Peyer's patch (tissue), 4 donors: Measurements from ENCODE around the gene FARS2. TPM values are rescaled to one million over a fixed set of nuclear protein-coding genes. Genes with fewer than 3 reads are reported as not detected.

Experiments used
- DNase-seq, 3 donors: peaks; one replicate each; pipeline ENCODE4 v3.0.0-alpha.2; 2017 to 2019
- H3K27ac ChIP-seq, 4 donors: fragments of 200-600 bp; sonication (generic); one replicate each; pipeline ENCODE4 v1.5.1; 2016 to 2019
- H3K27me3 ChIP-seq, 2 donors: fragments of 200-600 bp; sonication (generic); one replicate each; pipeline ENCODE4 v1.5.1; 2019
- H3K36me3 ChIP-seq, 3 donors: fragments of 200-600 bp; sonication (generic); one replicate each; pipeline ENCODE4 v1.5.1; 2016 to 2019
- H3K4me1 ChIP-seq, 4 donors: fragments of 200-600 bp; sonication (generic); one replicate each; pipeline ENCODE4 v1.5.1; 2016 to 2019
- H3K4me3 ChIP-seq, 4 donors: fragments of 200-600 bp; sonication (generic); 1 replicate in 3 of 4; 2 replicates in 1 of 4; pipeline ENCODE4 v1.5.1; 2016 to 2019; ENCODE audit warnings: mild to moderate bottlenecking in 1 of 4
- H3K9me3 ChIP-seq, 4 donors: fragments of 200-600 bp; sonication (generic); one replicate each; pipeline ENCODE4 v1.5.1; 2016 to 2019; ENCODE audit warnings: mild to moderate bottlenecking in 1 of 4
- CTCF ChIP-seq, 6 experiments: fragments of 450-650 bp in 4 of 6; fragments of 200-600 bp in 2 of 6; sonication (generic) in 1 of 6; IDR thresholded peaks; one replicate each; pipeline ENCODE4 v1.5.1; 2017 to 2019; ENCODE audit warnings: antibody characterized with exemption in 6 of 6, mild to moderate bottlenecking in 3 of 6, moderate library complexity in 1 of 6
- POLR2A ChIP-seq, 2 donors: fragments of 450-650 bp; IDR thresholded peaks; one replicate each; pipeline ENCODE4 v1.5.1; 2017; ENCODE audit warnings: antibody characterized with exemption in 2 of 2, mild to moderate bottlenecking in 2 of 2, moderate library complexity in 2 of 2
- total RNA-seq, 4 donors: library from RNA; depleted of rRNA; stranded (reverse); fragments of >200 nt; gene quantifications; one replicate each; pipeline ENCODE4 v1.1.0, GENCODE V29; 2016

The FARS2 gene
- total RNA-seq, 4 donors from 2014 or later: 9.5 to 42.1 (median 17.1) TPM

- TF ChIP-seq CTCF (IDR thresholded peaks at IDR 0.05) (no peak), POLR2A (IDR thresholded peaks at IDR 0.05) (no peak)
- H3K4me3 ChIP-seq: no peak overlapping the region
- no peaks in the 10 kb centered on the region for H3K36me3 ChIP-seq
- no peaks in the 10 kb centered on the region for H3K27me3 ChIP-seq
- no peak for DNase-seq
- no peaks in the 10 kb centered on the region for H3K9me3 ChIP-seq
- H3K4me1 ChIP-seq: no peaks in the 10 kb centered on the region
- H3K27ac ChIP-seq: no peak overlapping the region
Observed at GRCh38 chr6:5280920-5281319, 19.6 kb downstream of the FARS2 start.

- DNase-seq: no peak
- Histone ChIP-seq H3K4me3 (no peak overlapping the region), H3K27ac (no peak overlapping the region), H3K9me3 (no peaks in the 10 kb centered on the region), H3K27me3 (no peaks in the 10 kb centered on the region), H3K4me1 (no peaks in the 10 kb centered on the region), H3K36me3 (no peaks in the 10 kb centered on the region)
- TF ChIP-seq POLR2A (IDR thresholded peaks at IDR 0.05) (no peak), CTCF (IDR thresholded peaks at IDR 0.05) (no peak)
Observed at GRCh38 chr6:5282191-5282623, 20.9 kb downstream of the FARS2 start.

GRCh38 chr6:5285081-5285480, 23.8 kb downstream of the FARS2 start:
- Histone ChIP-seq H3K27me3 (no peaks in the 10 kb centered on the region), H3K27ac (no peak overlapping the region), H3K4me3 (no peak overlapping the region), H3K36me3 (no peaks in the 10 kb centered on the region), H3K4me1 (no peaks in the 10 kb centered on the region), H3K9me3 (no peaks in the 10 kb centered on the region)
- DNase-seq: no peak
- TF ChIP-seq CTCF (IDR thresholded peaks at IDR 0.05) (no peak), POLR2A (IDR thresholded peaks at IDR 0.05) (no peak)

GRCh38 chr6:5285526-5285925, 24.2 kb downstream of the FARS2 start:
- TF ChIP-seq CTCF (IDR thresholded peaks at IDR 0.05) (no peak), POLR2A (IDR thresholded peaks at IDR 0.05) (no peak)
- DNase-seq: no peak
- H3K27ac ChIP-seq: no peak overlapping the region
- no peaks in the 10 kb centered on the region for H3K36me3 ChIP-seq
- H3K4me1 ChIP-seq: no peaks in the 10 kb centered on the region
- no peak overlapping the region for H3K4me3 ChIP-seq
- H3K27me3 ChIP-seq: no peaks in the 10 kb centered on the region
- no peaks in the 10 kb centered on the region for H3K9me3 ChIP-seq

- Histone ChIP-seq H3K4me3 (no peak overlapping the region), H3K4me1 (no peaks in the 10 kb centered on the region), H3K27me3 (no peaks in the 10 kb centered on the region), H3K36me3 (no peaks in the 10 kb centered on the region), H3K9me3 (no peaks in the 10 kb centered on the region), H3K27ac (peak overlapping the region in 1 of 4 donors; percentile 27)
- no peak for TF ChIP-seq CTCF (IDR thresholded peaks at IDR 0.05)
- TF ChIP-seq POLR2A (IDR thresholded peaks at IDR 0.05): no peak
- DNase-seq: no peak
Observed at GRCh38 chr6:5286780-5287179, 25.5 kb downstream of the FARS2 start.
